ENCODE measurements around the gene MB.

MB gene

GRCh38 chr22:35575116-35575748, 41.9 kb downstream of the MB start:
- DNase-seq (ENCODE audit: low read depth, low spot score): no peak

- no peak for DNase-seq (ENCODE audit: low read depth, low spot score)
These were observed 44.6 kb downstream of the MB start for GRCh38 chr22:35572556-35572955.

GRCh38 chr22:35570686-35571194, 46.4 kb downstream of the MB start:
- no peak for DNase-seq (ENCODE audit: low read depth, low spot score)

- no peak for DNase-seq (ENCODE audit: low read depth, low spot score)
These were observed 47.2 kb downstream of the MB start for GRCh38 chr22:35569916-35570315.

- no peak for DNase-seq (ENCODE audit: low read depth, low spot score)
These were observed 48.1 kb downstream of the MB start for GRCh38 chr22:35568751-35569739.

GRCh38 chr22:35567351-35568141, 49.6 kb downstream of the MB start:
- DNase-seq (ENCODE audit: low read depth, low spot score): no peak

- DNase-seq (ENCODE audit: low read depth, low spot score): no peak
These were observed 51.9 kb downstream of the MB start for GRCh38 chr22:35564975-35565867.

GRCh38 chr22:35563211-35563610, 53.9 kb downstream of the MB start:
- no peak for DNase-seq (ENCODE audit: low read depth, low spot score)

GRCh38 chr22:35561796-35562526, 55.2 kb downstream of the MB start:
- DNase-seq (ENCODE audit: low read depth, low spot score): no peak

- no peak for DNase-seq (ENCODE audit: low read depth, low spot score)
These were observed 56.3 kb downstream of the MB start for GRCh38 chr22:35560824-35561223.

GRCh38 chr22:35560366-35560765, 56.8 kb downstream of the MB start:
- no peak for DNase-seq (ENCODE audit: low read depth, low spot score)

GRCh38 chr22:35559354-35560005, 57.6 kb downstream of the MB start:
- DNase-seq (ENCODE audit: low read depth, low spot score): no peak

- DNase-seq (ENCODE audit: low read depth, low spot score): no peak
These were observed 58.4 kb downstream of the MB start for GRCh38 chr22:35558719-35559118.

GRCh38 chr22:35558031-35558430, 59.1 kb downstream of the MB start:
- DNase-seq (ENCODE audit: low read depth, low spot score): no peak

Measured in activated CD4-positive, CD25-positive, alpha-beta regulatory T cell treated with anti-CD3 and anti-CD28 coated beads, Interleukin-2, amount 50 U/mL, for 16 hours (primary cell).